IPS-20b (cell line): ENCODE measurements around the gene GAK.

ENCODE experiments used
- H3K27ac ChIP-seq: one replicate; pipeline ENCODE4 v1.5.1; 2013; ENCODE audit warnings: low read length
- H3K27me3 ChIP-seq: 2 replicates; pipeline ENCODE4 v1.6.1; 2013; ENCODE audit warnings: mild to moderate bottlenecking, low read length, inconsistent platforms; ENCODE audit not compliant: insufficient read depth
- H3K36me3 ChIP-seq: 2 replicates; pipeline ENCODE4 v1.6.1; 2013; ENCODE audit warnings: low read depth, mild to moderate bottlenecking, inconsistent platforms, low read length, moderate library complexity; ENCODE audit not compliant: insufficient read depth
- H3K4me1 ChIP-seq: 2 replicates; pipeline ENCODE4 v1.6.1; 2013; ENCODE audit warnings: mild to moderate bottlenecking, control low read depth, inconsistent platforms, low read length, moderate library complexity; ENCODE audit not compliant: insufficient read depth
- H3K4me3 ChIP-seq: 2 replicates; pipeline ENCODE4 v1.5.1; 2013; ENCODE audit warnings: mild to moderate bottlenecking, low read length, inconsistent platforms
- H3K9ac ChIP-seq: 2 replicates; pipeline ENCODE4 v1.6.1; 2013; ENCODE audit warnings: low read depth, mild to moderate bottlenecking, inconsistent platforms, low read length, moderate library complexity
- H3K9me3 ChIP-seq: 2 replicates; pipeline ENCODE4 v1.6.1; 2013; ENCODE audit warnings: mild to moderate bottlenecking, low read depth, low read length, inconsistent platforms; ENCODE audit not compliant: insufficient read depth

GAK gene

DNA sequence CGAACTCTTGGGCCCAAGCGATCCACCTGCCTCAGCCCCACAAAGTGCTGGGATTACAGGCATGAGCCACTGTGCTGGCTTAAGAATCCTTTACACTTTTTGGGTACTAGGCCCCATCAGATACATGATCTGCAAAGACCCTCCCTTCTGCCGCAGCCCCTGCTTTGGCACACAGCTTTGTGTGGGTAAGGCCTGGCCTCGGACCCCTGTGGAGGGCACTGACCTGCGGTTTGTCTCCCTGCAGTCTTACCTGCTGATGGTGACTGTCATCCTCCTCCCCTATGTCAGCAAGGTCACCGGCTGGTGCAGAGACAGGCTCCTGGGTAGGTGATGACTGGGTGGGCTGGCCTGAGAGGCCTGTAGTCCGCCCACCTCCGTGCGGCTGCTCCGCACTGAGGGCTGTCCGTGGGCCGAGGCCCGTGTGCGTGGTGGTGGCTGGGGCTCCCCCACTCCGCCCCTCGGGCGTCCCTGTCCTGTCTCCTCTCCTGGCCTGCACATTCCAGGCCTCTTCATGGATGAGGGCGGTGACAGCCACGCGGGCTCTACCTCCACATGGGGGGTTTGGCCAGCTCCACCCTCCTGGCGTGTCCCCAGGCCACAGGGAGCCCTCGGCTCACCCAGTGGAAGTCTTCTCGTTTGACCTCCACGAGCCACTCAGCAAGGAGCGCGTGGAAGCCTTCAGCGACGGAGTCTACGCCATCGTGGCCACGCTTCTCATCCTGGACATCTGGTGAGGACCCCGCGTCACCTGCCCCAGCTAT is 23.2 kb upstream of the GAK start:
- Histone ChIP-seq H3K36me3 (no peaks in the 10 kb centered on the region), H3K4me3 (no peak overlapping the region), H3K4me1 (no peaks in the 10 kb centered on the region), H3K9ac (no peak overlapping the region), H3K9me3 (no peaks in the 10 kb centered on the region), H3K27ac (no peak overlapping the region), H3K27me3 (no peaks in the 10 kb centered on the region)

DNA sequence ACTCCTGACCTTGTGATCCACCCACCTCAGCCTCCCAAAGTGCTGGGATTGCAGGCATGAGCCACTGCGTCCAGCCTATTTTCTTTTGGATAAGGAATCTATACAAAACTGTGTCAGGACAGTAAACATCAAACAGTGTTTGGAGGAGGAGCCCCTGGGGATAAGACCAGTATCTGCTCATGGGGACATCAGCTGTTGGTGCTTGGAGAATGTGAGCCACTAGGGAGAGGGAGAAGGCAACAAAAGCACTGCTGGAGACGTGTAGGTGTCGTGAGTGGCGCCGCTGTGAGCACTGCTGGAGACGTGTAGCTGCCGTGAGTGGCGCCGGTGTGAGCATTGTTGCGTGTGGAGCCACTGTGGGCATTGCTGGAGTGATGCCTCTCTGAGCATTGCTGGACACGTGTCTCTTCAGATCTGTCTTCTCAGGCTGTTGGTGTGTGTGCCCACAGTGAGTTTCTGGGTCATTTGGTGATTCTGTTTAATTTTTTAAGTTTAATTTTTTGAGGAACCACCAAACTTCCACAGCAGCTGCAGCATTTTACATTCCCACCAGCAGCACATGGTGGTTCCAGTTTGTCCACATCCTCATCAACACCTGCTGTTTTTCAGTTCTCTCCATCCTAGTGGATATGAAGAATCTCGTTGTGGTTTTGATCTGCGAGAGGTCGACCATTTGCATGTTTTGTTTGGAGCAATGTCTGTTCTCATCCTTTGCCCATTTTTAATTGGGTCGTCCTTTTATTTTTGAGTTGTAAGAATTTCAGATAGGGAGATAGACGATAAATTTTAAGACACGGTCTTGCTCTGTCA is 22.3 kb upstream of the GAK start:
- Histone ChIP-seq H3K9ac (no peak overlapping the region), H3K9me3 (no peaks in the 10 kb centered on the region), H3K27me3 (no peaks in the 10 kb centered on the region), H3K36me3 (no peaks in the 10 kb centered on the region), H3K4me1 (no peaks in the 10 kb centered on the region), H3K4me3 (no peak overlapping the region), H3K27ac (no peak overlapping the region)

- Histone ChIP-seq H3K9ac (no peak overlapping the region), H3K4me1 (no peaks in the 10 kb centered on the region), H3K27me3 (no peaks in the 10 kb centered on the region), H3K9me3 (no peaks in the 10 kb centered on the region), H3K27ac (no peak overlapping the region), H3K4me3 (no peak overlapping the region), H3K36me3 (no peaks in the 10 kb centered on the region)
Observed at GRCh38 chr4:953574-953915, 21.4 kb upstream of the GAK start.

GRCh38 chr4:952881-953573 is 20.9 kb upstream of the GAK start:
- no peak overlapping the region for H3K9ac ChIP-seq
- no peaks in the 10 kb centered on the region for H3K4me1 ChIP-seq
- H3K27ac ChIP-seq, result no peak overlapping the region
- no peaks in the 10 kb centered on the region for H3K36me3 ChIP-seq
- H3K4me3 ChIP-seq, result no peak overlapping the region
- H3K9me3 ChIP-seq, result no peaks in the 10 kb centered on the region
- no peaks in the 10 kb centered on the region for H3K27me3 ChIP-seq

DNA sequence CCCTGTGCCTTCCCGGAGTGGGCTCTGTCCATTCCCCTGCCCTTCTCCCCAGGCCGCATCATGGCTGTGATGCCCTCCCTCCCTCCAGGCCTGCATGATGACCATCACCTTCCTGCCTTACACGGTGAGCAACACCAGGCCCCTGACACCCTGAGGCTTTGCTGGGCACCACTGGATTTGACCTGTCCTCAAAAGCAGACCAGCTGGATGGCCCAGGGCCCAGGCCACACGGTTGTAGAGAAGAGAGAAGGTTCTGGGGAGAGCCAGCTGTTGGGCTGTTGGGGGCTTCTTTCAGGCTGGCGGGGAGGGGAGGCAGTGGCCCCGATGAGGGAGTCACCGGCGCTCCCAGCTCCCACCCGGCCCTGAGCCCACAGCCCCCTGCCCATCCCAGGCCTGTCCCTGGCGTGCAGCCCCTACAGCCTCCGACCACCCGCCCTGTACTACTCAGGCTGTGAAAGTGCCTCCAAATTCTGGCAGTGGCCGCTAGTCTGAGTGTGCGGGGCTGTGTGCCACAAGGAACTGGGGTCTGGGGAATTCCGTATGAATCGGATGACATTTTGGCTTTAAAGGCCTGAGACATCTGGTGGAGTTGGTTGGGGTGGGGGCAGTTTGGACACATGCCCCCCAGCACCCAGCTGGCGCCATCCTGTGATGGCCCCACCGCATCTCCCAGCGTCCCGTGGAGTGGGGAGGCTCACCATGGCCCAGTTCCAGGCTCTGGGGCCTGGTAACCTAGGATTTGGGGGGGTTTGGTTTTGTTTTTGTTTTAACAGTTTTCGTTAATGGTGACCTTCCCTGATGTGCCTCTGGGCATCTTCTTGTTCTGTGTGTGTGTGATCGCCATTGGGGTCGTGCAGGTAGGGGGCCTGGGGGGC is 19.7 kb upstream of the GAK start:
- Histone ChIP-seq H3K36me3 (no peaks in the 10 kb centered on the region), H3K9me3 (no peaks in the 10 kb centered on the region), H3K27ac (no peak overlapping the region), H3K4me1 (no peaks in the 10 kb centered on the region), H3K4me3 (no peak overlapping the region), H3K9ac (no peak overlapping the region), H3K27me3 (no peaks in the 10 kb centered on the region)

- Histone ChIP-seq H3K27me3 (peaks cover 4% of the 10 kb centered on the region; the same call in 1 of the 2 replicates), H3K27ac (no peak overlapping the region), H3K9ac (no peak overlapping the region), H3K9me3 (no peaks in the 10 kb centered on the region), H3K36me3 (no peaks in the 10 kb centered on the region), H3K4me3 (no peak overlapping the region), H3K4me1 (no peaks in the 10 kb centered on the region)
Observed at GRCh38 chr4:951186-951585, 19.1 kb upstream of the GAK start.

DNA sequence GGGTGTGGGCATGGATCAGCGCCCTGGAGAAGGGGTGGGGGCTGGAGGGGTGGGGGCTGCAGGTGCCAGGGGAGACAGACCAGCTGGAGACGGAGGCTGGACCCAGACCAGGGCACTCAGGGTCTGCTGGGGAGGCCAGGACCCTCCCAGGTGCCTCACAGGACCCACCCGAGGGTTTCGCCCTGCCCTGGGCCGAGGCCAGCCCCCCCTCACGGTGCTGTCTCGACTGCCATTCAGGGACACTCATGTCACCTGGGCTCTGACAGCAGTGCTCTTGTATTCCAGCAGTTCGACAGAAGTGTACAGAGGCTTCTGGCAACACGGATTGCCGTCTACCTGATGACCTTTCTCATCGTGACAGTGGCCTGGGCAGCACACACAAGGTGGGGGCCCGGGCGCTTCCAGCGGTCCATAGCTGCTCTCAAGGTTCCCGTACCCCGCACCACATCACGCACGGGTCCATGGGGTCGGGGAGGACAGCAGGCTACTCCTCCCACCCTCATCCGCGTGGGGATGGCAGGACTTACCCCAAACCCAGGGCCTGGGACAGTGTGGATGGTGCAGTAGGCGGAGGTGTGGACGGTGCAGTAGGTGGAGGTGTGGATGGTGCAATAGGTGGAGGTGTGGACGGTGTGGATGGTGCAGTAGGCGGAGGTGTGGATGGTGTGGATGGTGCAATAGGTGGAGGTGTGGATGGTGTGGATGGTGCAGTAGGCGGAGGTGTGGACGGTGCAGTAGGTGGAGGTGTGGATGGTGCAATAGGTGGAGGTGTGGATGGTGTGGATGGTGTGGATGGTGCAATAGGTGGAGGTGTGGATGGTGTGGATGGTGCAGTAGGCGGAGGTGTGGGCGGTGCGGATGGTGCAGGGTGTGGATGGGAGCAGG is 18.3 kb upstream of the GAK start:
- Histone ChIP-seq H3K36me3 (no peaks in the 10 kb centered on the region), H3K27ac (no peak overlapping the region), H3K27me3 (peaks cover 12% of the 10 kb centered on the region; the same call in 1 of the 2 replicates), H3K9me3 (no peaks in the 10 kb centered on the region), H3K4me1 (peaks cover 4% of the 10 kb centered on the region), H3K4me3 (no peak overlapping the region), H3K9ac (no peak overlapping the region)

DNA sequence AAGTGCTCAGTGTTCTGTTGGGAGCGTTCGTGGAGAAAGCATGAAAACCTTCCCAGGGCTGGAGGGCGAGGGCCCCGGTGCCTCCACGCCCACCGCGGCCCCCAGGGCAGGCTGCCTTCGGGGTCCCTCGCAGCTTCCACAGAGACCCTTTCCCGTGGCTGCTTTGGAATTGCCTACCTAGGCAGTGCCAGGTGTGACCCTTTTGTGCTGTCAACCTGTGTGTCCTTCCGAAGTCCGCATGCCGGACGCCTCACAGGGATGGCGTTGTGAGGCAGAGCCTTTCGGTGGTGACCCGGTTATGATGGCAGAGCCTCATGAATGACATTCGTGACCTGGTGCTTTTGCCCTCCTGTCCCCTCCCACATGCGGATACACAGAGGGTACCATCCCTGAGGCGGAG is 17.5 kb upstream of the GAK start:
- no peak overlapping the region for H3K27ac ChIP-seq
- no peaks in the 10 kb centered on the region for H3K9me3 ChIP-seq
- H3K4me1 ChIP-seq, result peaks cover 6% of the 10 kb centered on the region
- no peak overlapping the region for H3K4me3 ChIP-seq
- H3K36me3 ChIP-seq, result no peaks in the 10 kb centered on the region
- H3K9ac ChIP-seq, result no peak overlapping the region
- peaks cover 19% of the 10 kb centered on the region for H3K27me3 ChIP-seq

DNA sequence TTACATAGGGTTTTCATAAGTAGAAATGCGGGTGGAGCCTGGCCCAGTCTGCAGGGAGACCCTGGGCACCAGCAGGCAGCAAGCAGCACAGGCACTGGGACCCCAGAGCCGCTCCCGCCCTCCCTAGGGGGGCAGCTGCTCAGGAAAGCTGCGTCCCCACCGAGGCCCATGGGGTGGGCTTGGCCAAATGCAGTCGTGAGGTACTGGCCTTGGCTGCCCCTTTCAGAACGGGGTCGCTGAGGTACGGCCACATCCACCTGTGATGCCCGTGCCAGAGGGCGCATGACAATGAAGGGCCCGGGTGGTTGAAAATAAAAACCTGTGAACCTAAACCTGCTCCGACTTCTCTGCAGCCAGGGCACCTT is 16.8 kb upstream of the GAK start:
- Histone ChIP-seq H3K27me3 (peaks cover 25% of the 10 kb centered on the region), H3K4me3 (no peak overlapping the region), H3K27ac (no peak overlapping the region), H3K9ac (no peak overlapping the region), H3K4me1 (peaks cover 6% of the 10 kb centered on the region), H3K36me3 (no peaks in the 10 kb centered on the region), H3K9me3 (no peaks in the 10 kb centered on the region)

DNA sequence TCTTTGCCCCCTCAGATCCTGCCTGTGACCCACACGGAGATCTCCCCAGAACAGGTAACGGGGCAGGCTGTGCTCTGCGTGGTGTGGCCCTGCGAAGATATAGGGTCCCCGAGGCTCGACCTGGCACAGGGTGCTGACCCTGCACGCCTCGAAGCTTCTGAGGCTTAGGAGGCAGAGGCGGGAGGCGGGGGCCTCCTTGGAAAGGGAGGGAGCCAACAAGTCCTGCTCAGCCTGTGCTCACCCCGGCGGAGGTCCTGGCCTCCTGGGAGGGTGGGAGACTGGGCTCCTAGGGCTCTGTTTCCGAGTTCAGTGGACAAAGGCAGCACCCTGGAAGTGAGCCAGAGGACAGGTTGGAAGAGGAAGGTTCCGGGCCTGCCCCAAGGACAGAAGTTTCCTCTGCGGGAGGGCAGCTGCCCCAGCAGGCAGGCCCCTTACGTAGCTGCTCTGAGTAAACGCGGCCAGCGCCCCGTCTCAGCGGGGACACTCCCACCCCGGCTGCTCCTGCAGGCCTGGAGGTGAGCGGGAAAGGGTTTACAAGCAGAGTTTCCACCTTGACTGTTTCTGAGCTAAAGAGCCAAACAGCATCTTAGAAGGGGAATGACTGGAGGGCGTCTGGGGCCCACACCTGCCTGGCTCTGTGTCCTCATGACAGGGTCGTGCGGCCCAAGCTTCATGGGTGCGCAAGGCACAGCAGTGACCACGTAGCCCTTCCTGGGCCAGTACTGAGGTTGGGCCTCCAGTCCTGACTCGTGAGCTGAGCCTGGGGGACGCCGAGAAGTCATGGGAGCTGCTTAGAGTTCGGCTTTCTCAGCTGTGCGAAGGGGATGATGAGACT is 16.2 kb upstream of the GAK start:
- H3K27me3 ChIP-seq, result peaks cover 25% of the 10 kb centered on the region
- no peak overlapping the region for H3K9ac ChIP-seq
- H3K36me3 ChIP-seq, result no peaks in the 10 kb centered on the region
- H3K4me1 ChIP-seq, result peaks cover 6% of the 10 kb centered on the region
- H3K27ac ChIP-seq, result no peak overlapping the region
- H3K4me3 ChIP-seq, result no peak overlapping the region
- H3K9me3 ChIP-seq, result no peaks in the 10 kb centered on the region
